Measurements from ENCODE around the gene SPEN. TPM values are rescaled to one million over a fixed set of nuclear protein-coding genes. Genes with fewer than 3 reads are reported as not detected.
"Not testable (repeated sequence)": the region's sequence is repeated elsewhere in the genome, so short reads cannot be mapped to it uniquely, and the experiment has no call there.

Gene SPEN
- total RNA-seq, 2 experiments from 2014 or later, result 73.5 to 76.7 TPM

- DNase-seq (peak; percentile 97 to 100 (median 99)), ATAC-seq (ENCODE audit: poor library complexity) (peak; percentile 54)
- TF ChIP-seq, protein P1, sequence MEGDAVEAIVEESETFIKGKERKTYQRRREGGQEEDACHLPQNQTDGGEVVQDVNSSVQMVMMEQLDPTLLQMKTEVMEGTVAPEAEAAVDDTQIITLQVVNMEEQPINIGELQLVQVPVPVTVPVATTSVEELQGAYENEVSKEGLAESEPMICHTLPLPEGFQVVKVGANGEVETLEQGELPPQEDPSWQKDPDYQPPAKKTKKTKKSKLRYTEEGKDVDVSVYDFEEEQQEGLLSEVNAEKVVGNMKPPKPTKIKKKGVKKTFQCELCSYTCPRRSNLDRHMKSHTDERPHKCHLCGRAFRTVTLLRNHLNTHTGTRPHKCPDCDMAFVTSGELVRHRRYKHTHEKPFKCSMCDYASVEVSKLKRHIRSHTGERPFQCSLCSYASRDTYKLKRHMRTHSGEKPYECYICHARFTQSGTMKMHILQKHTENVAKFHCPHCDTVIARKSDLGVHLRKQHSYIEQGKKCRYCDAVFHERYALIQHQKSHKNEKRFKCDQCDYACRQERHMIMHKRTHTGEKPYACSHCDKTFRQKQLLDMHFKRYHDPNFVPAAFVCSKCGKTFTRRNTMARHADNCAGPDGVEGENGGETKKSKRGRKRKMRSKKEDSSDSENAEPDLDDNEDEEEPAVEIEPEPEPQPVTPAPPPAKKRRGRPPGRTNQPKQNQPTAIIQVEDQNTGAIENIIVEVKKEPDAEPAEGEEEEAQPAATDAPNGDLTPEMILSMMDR (IDR thresholded peaks at IDR 0.05), result no peak
- Mint-ChIP-seq H3K27me3 (no peaks in the 10 kb centered on the region), H3K9me3 (no peaks in the 10 kb centered on the region), H3K36me3 (ENCODE audit: low read depth) (peaks cover 25% of the 10 kb centered on the region), H3K4me1 (ENCODE audit: low read depth) (peaks cover 26% of the 10 kb centered on the region), H3K27ac (peak overlapping the region; percentile 99), H3K4me3 (peak overlapping the region; percentile 98)
- H3K36me3 ChIP-seq (ENCODE audit: insufficient read depth, low read length), result no peaks in the 10 kb centered on the region
- peak overlapping the region; percentile 96 to 99 for H3K27ac ChIP-seq (ENCODE audit: low read depth in 1 of 2, low read length in 2 of 2)
- ChIA-PET POLR2A (interaction anchor here (0.9 to 7.0 kb wide), 6 partner anchors 11 to 140 kb away, joined by 3 to 518 read pairs (median 4); partner anchors contain the start of genes SPEN and ZBTB17), CTCF (interaction anchor here (1.0 kb wide), 1 partner anchor 11 kb away, joined by 4 read pairs; no protein-coding TSS in a partner anchor)
- H3K4me1 ChIP-seq (ENCODE audit: insufficient read depth, low read length), result peaks cover 35% of the 10 kb centered on the region
- no peaks in the 10 kb centered on the region for H3K27me3 ChIP-seq (ENCODE audit: control insufficient read depth in 1 of 2, insufficient read depth in 2 of 2, low read length in 2 of 2)
- peak overlapping the region; percentile 70 for H3K4me3 ChIP-seq (ENCODE audit: low read length)
- intact Hi-C loops (cut with DNase I, micrococcal nuclease), result loop anchor here in 1 of 2 experiments (1.0 kb wide), 1 partner anchor 11 kb away; the partner anchor contains the start of gene SPEN
- peaks cover 0 to 4% of the 10 kb centered on the region in 2 experiments for H3K9me3 ChIP-seq (ENCODE audit: control insufficient read depth in 1 of 2, insufficient read depth in 1 of 2, low read length in 2 of 2)
Observed at GRCh38 chr1:15835741-15836510, 11.6 kb upstream of the SPEN start.

GRCh38 chr1:15836511-15836771 is 11.1 kb upstream of the SPEN start:
- H3K27me3 Mint-ChIP-seq; intact Hi-C loops (cut with DNase I, micrococcal nuclease); H3K9me3 ChIP-seq (ENCODE audit: control insufficient read depth in 1 of 2, insufficient read depth in 1 of 2, low read length in 2 of 2); DNase-seq; H3K27me3 ChIP-seq (ENCODE audit: control insufficient read depth in 1 of 2, insufficient read depth in 2 of 2, low read length in 2 of 2); ATAC-seq (ENCODE audit: poor library complexity); H3K9me3 Mint-ChIP-seq; H3K36me3 ChIP-seq (ENCODE audit: insufficient read depth, low read length): not testable (repeated sequence)
- ChIA-PET POLR2A (interaction anchor here (0.9 to 7.0 kb wide), 6 partner anchors 11 to 140 kb away, joined by 3 to 518 read pairs (median 4); partner anchors contain the start of genes SPEN and ZBTB17), CTCF (interaction anchor here (0.7 to 1.0 kb wide), 2 partner anchors 10 to 24 kb away, joined by 3 to 4 read pairs; no protein-coding TSS in a partner anchor)
- H3K27ac ChIP-seq (ENCODE audit: low read depth in 1 of 2, low read length in 2 of 2), result peak overlapping the region; percentile 96 to 99
- peaks cover 23% of the 10 kb centered on the region for H3K4me1 Mint-ChIP-seq (ENCODE audit: low read depth)
- H3K36me3 Mint-ChIP-seq (ENCODE audit: low read depth), result peaks cover 25% of the 10 kb centered on the region
- peak overlapping the region; percentile 98 for H3K4me3 Mint-ChIP-seq
- peaks cover 35% of the 10 kb centered on the region for H3K4me1 ChIP-seq (ENCODE audit: insufficient read depth, low read length)
- peak overlapping the region; percentile 70 for H3K4me3 ChIP-seq (ENCODE audit: low read length)
- H3K27ac Mint-ChIP-seq, result peak overlapping the region; percentile 99

GRCh38 chr1:15836772-15837669 is 10.5 kb upstream of the SPEN start:
- Histone ChIP-seq H3K4me3 (ENCODE audit: low read length) (peak overlapping the region; percentile 70), H3K4me1 (ENCODE audit: insufficient read depth, low read length) (peaks cover 35% of the 10 kb centered on the region), H3K36me3 (ENCODE audit: insufficient read depth, low read length) (no peaks in the 10 kb centered on the region), H3K9me3 (ENCODE audit: control insufficient read depth in 1 of 2, insufficient read depth in 1 of 2, low read length in 2 of 2) (peaks cover 0 to 4% of the 10 kb centered on the region in 2 experiments), H3K27ac (ENCODE audit: low read depth in 1 of 2, low read length in 2 of 2) (peak overlapping the region; percentile 96 to 99), H3K27me3 (ENCODE audit: control insufficient read depth in 1 of 2, insufficient read depth in 2 of 2, low read length in 2 of 2) (no peaks in the 10 kb centered on the region)
- intact Hi-C loops (cut with DNase I, micrococcal nuclease), result no loop called here
- H3K27me3 Mint-ChIP-seq, result no peaks in the 10 kb centered on the region
- ATAC-seq (ENCODE audit: poor library complexity) (no peak), DNase-seq (peak in 13 of 14 experiments; percentile 6 to 76 (median 34))
- no peaks in the 10 kb centered on the region for H3K9me3 Mint-ChIP-seq
- peaks cover 21% of the 10 kb centered on the region for H3K36me3 Mint-ChIP-seq (ENCODE audit: low read depth)
- CTCF ChIA-PET, result interaction anchor here (0.6 to 1.0 kb wide), 3 partner anchors 9 to 23 kb away, joined by 3 to 4 read pairs (median 3); no protein-coding TSS in a partner anchor
- H3K4me3 Mint-ChIP-seq, result peak overlapping the region; percentile 98
- peaks cover 18% of the 10 kb centered on the region for H3K4me1 Mint-ChIP-seq (ENCODE audit: low read depth)
- POLR2A ChIA-PET, result interaction anchor here (7.0 kb wide), 1 partner anchor 10 kb away, joined by 518 read pairs; the partner anchor contains the start of gene SPEN
- TF ChIP-seq, protein P1 (IDR thresholded peaks at IDR 0.05), result no peak
- H3K27ac Mint-ChIP-seq, result peak overlapping the region; percentile 99
